GM12892 (cell line): ENCODE measurements around the gene KRTAP10-6.

Experiments used
- POLR2A ChIP-seq: IDR thresholded peaks from 2 replicates; pipeline ENCODE4 v1.6.1; 2011; ENCODE audit warnings: low read depth, low read length, control low read depth
- POLR2AphosphoS5 ChIP-seq: IDR thresholded peaks from 2 replicates; pipeline ENCODE4 v1.6.1; 2011; ENCODE audit warnings: low read depth, low read length, control low read depth
- TAF1 ChIP-seq: IDR thresholded peaks from 2 replicates; pipeline ENCODE4 v1.6.1; 2011; ENCODE audit warnings: low read depth, mild to moderate bottlenecking, control low read depth, low read length, borderline replicate concordance

- TF ChIP-seq POLR2AphosphoS5 (no peak), POLR2A (no peak), TAF1 (no peak)
These were observed 37.0 kb downstream of the KRTAP10-6 start for GRCh38 chr21:44555200-44555875.
